HEK293 (cell line): ENCODE results near the gene RPGRIP1L.

ENCODE experiments used
- CTCF ChIA-PET: fragments of 350-600 bp; formaldehyde crosslinking; extraction: SDS; loops from one replicate; lab custom pipeline; 2021; ENCODE audit warnings: antibody characterized with exemption; lab: Yijun Ruan, JAX
- POLR2A ChIA-PET: fragments of 300-600 bp; formaldehyde crosslinking; extraction: SDS; loops from one replicate; lab custom pipeline; 2020; ENCODE audit warnings: antibody characterized with exemption, inconsistent platforms; lab: Yijun Ruan, JAX
- H3K27ac ChIP-seq: fragments of 200-500 bp; sonication (Bioruptor generic); 2 replicates; pipeline ENCODE4 v1.5.1; 2014; ENCODE audit warnings: low read depth, low read length, control low read depth, inconsistent platforms; ENCODE audit errors: extremely low read depth
- H3K36me3 ChIP-seq, 2 experiments: fragments of 200-500 bp in 1 of 2; sonication (Bioruptor generic) in 1 of 2; 1 replicate in 1 of 2; 2 replicates in 1 of 2; pipeline ENCODE4 v1.5.1; 2014 to 2017; ENCODE audit warnings: inconsistent platforms in 2 of 2, low read length in 2 of 2; ENCODE audit not compliant: control insufficient read depth in 2 of 2, insufficient read depth in 1 of 2
- H3K4me1 ChIP-seq: fragments of 200-500 bp; sonication (Bioruptor generic); 2 replicates; pipeline ENCODE4 v1.5.1; 2014; ENCODE audit warnings: mild to moderate bottlenecking, low read length, inconsistent platforms; ENCODE audit not compliant: control insufficient read depth, insufficient read depth
- H3K4me3 ChIP-seq: 2 replicates; pipeline ENCODE4 v1.5.1; 2011; ENCODE audit warnings: low read depth, mild to moderate bottlenecking, control low read depth, low read length, moderate library complexity
- H3K9me3 ChIP-seq: fragments of 200-500 bp; sonication (Bioruptor generic); 2 replicates; pipeline ENCODE4 v1.5.1; 2014; ENCODE audit warnings: low read depth, low read length, inconsistent platforms; ENCODE audit not compliant: control insufficient read depth, insufficient read depth
- BCL11A ChIP-seq: fragments of 450-650 bp; formaldehyde crosslinking; IDR thresholded peaks from 2 replicates; pipeline ENCODE4 v1.5.1; 2016; ENCODE audit warnings: low read depth, missing biosample characterization, missing genetic modification characterization
- KLF17 ChIP-seq: fragments of 450-650 bp; formaldehyde crosslinking; IDR thresholded peaks from 2 replicates; pipeline ENCODE4 v1.5.1; 2016; ENCODE audit warnings: missing biosample characterization, missing genetic modification characterization
- OSR2 ChIP-seq: fragments of 450-650 bp; formaldehyde crosslinking; IDR thresholded peaks from 2 replicates; pipeline ENCODE4 v1.5.1; 2016; ENCODE audit warnings: missing biosample characterization, missing genetic modification characterization
- SALL2 ChIP-seq: fragments of 450-650 bp; formaldehyde crosslinking; IDR thresholded peaks from 2 replicates; pipeline ENCODE4 v1.5.0; 2017; ENCODE audit warnings: missing biosample characterization, mild to moderate bottlenecking, missing genetic modification characterization, borderline replicate concordance
- WT1 ChIP-seq: fragments of 450-650 bp; formaldehyde crosslinking; IDR thresholded peaks from 2 replicates; pipeline ENCODE4 v1.5.1; 2016; ENCODE audit warnings: missing biosample characterization, missing genetic modification characterization
- ZBTB26 ChIP-seq: fragments of 450-650 bp; formaldehyde crosslinking; optimal IDR thresholded peaks from 2 replicates; pipeline ENCODE3; 2016; ENCODE audit warnings: missing biosample characterization, mild to moderate bottlenecking, missing genetic modification characterization
- ZBTB48 ChIP-seq: fragments of 450-650 bp; formaldehyde crosslinking; IDR thresholded peaks from 2 replicates; pipeline ENCODE4 v1.5.1; 2016; ENCODE audit warnings: missing biosample characterization, missing genetic modification characterization
- ZEB2 ChIP-seq: fragments of 450-650 bp; formaldehyde crosslinking; IDR thresholded peaks from 2 replicates; pipeline ENCODE4 v1.5.1; 2016; ENCODE audit warnings: missing biosample characterization, missing genetic modification characterization
- ZNF10 ChIP-seq: fragments of 450-650 bp; formaldehyde crosslinking; IDR thresholded peaks from 2 replicates; pipeline ENCODE4 v1.5.1; 2017; ENCODE audit warnings: missing biosample characterization, missing genetic modification characterization
- ZNF211 ChIP-seq: fragments of 450-650 bp; formaldehyde crosslinking; IDR thresholded peaks from 2 replicates; pipeline ENCODE4 v1.5.1; 2016; ENCODE audit warnings: low read depth, missing biosample characterization, missing genetic modification characterization
- ZNF23 ChIP-seq: fragments of 450-650 bp; formaldehyde crosslinking; IDR thresholded peaks from 2 replicates; pipeline ENCODE4 v1.5.1; 2016; ENCODE audit warnings: missing biosample characterization, missing genetic modification characterization, borderline replicate concordance
- ZNF266 ChIP-seq: fragments of 450-650 bp; formaldehyde crosslinking; IDR thresholded peaks from 2 replicates; pipeline ENCODE4 v1.5.1; 2016; ENCODE audit warnings: missing biosample characterization, missing genetic modification characterization, low read depth
- ZNF280C ChIP-seq: fragments of 450-650 bp; formaldehyde crosslinking; IDR thresholded peaks from 2 replicates; pipeline ENCODE4 v1.5.1; 2016; ENCODE audit warnings: missing biosample characterization, missing genetic modification characterization
- ZNF292 ChIP-seq: fragments of 450-650 bp; formaldehyde crosslinking; IDR thresholded peaks from 2 replicates; pipeline ENCODE4 v1.5.1; 2016; ENCODE audit warnings: low read depth, missing biosample characterization, missing genetic modification characterization, borderline replicate concordance
- ZNF391 ChIP-seq: fragments of 450-650 bp; formaldehyde crosslinking; IDR thresholded peaks from 2 replicates; pipeline ENCODE4 v1.5.1; 2016; ENCODE audit warnings: low read depth, missing biosample characterization, missing genetic modification characterization, borderline replicate concordance
- ZNF529 ChIP-seq: fragments of 450-650 bp; formaldehyde crosslinking; IDR thresholded peaks from 2 replicates; pipeline ENCODE4 v1.5.1; 2017; ENCODE audit warnings: missing genetic modification characterization, missing biosample characterization; ENCODE audit not compliant: insufficient replicate concordance
- ZNF548 ChIP-seq: fragments of 450-650 bp; formaldehyde crosslinking; IDR thresholded peaks from 2 replicates; pipeline ENCODE4 v1.5.1; 2016; ENCODE audit warnings: missing biosample characterization, missing genetic modification characterization
- ZNF549 ChIP-seq: fragments of 450-650 bp; IDR thresholded peaks from 2 replicates; pipeline ENCODE4 v1.5.1; 2018; ENCODE audit warnings: missing biosample characterization, missing genetic modification characterization, mild to moderate bottlenecking, inconsistent platforms, moderate library complexity
- ZNF560 ChIP-seq: fragments of 450-650 bp; formaldehyde crosslinking; IDR thresholded peaks from 2 replicates; pipeline ENCODE4 v1.5.1; 2017; ENCODE audit warnings: missing biosample characterization, missing genetic modification characterization, borderline replicate concordance
- ZNF654 ChIP-seq: fragments of 450-650 bp; formaldehyde crosslinking; IDR thresholded peaks from 2 replicates; pipeline ENCODE4 v1.5.1; 2016; ENCODE audit warnings: low read depth, missing biosample characterization, missing genetic modification characterization
- ZNF658 ChIP-seq: fragments of 450-650 bp; formaldehyde crosslinking; IDR thresholded peaks from 2 replicates; pipeline ENCODE4; 2016; ENCODE audit warnings: missing biosample characterization, missing genetic modification characterization
- ZNF670 ChIP-seq: fragments of 450-650 bp; formaldehyde crosslinking; IDR thresholded peaks from 2 replicates; pipeline ENCODE4 v1.5.1; 2016; ENCODE audit warnings: missing biosample characterization, missing genetic modification characterization, low read depth
- ZNF792 ChIP-seq: fragments of 450-650 bp; formaldehyde crosslinking; IDR thresholded peaks from 2 replicates; pipeline ENCODE4 v1.5.1; 2016; ENCODE audit warnings: missing biosample characterization, missing genetic modification characterization
- ZNF837 ChIP-seq: fragments of 450-650 bp; formaldehyde crosslinking; IDR thresholded peaks from 2 replicates; pipeline ENCODE4 v1.5.1; 2016; ENCODE audit warnings: missing biosample characterization, missing genetic modification characterization
- ZNF843 ChIP-seq: fragments of 450-650 bp; formaldehyde crosslinking; IDR thresholded peaks from 2 replicates; pipeline ENCODE4 v1.5.1; 2016; ENCODE audit warnings: missing biosample characterization, missing genetic modification characterization
- ZSCAN30 ChIP-seq: fragments of 450-650 bp; IDR thresholded peaks from 2 replicates; pipeline ENCODE4 v1.5.1; 2018; ENCODE audit warnings: missing biosample characterization, mild to moderate bottlenecking, missing genetic modification characterization, moderate library complexity
- TF ChIP-seq, protein P1 (sequence below): fragments of 450-650 bp; formaldehyde crosslinking; IDR thresholded peaks from 2 replicates; pipeline ENCODE4 v1.5.1; 2017; ENCODE audit warnings: missing biosample characterization, missing genetic modification characterization
- TF ChIP-seq, protein P2 (sequence below): fragments of 450-650 bp; IDR thresholded peaks from 2 replicates; pipeline ENCODE4 v1.5.1; 2018; ENCODE audit warnings: missing biosample characterization, mild to moderate bottlenecking, missing genetic modification characterization

The RPGRIP1L gene

DNA sequence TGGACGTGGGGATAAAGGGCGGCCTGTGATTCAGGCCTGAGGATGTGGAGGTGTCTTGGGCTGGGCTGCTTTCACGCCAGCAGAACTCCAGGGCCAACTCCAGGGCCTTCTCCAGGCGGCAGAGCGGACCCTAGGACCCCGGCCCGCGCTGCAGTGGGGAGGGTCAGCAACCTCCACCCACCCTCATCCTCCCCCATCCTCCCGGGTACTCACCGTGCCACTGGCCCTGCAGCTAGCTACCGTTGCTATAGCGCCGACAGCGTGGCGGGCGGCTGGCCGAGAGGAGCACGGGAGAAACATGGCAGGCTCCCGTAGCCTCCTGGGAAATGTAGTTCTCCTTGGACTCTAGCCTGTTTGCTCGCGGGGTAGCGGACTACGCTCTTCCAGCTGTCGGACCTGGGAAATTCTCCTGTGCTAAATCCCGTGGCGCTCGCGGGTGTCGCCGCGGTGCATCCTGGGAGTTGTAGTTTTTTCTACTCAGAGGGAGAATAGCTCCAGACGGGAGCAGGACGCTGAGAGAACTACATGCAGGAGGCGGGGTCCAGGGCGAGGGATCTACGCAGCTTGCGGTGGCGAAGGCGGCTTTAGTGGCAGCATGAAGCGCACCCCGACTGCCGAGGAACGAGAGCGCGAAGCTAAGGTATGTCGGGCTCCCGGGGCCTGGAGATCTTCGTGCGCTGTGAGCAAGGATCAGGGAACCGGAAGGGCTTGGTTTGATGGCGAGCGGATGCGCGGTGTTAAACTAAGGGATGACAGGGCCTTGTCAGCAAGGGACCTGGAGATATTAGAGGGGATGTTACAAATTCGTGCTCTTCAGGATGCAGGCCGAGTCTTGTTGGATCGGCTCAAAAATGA lies at the start of gene RPGRIP1L, which contains the start of gene FTO:
TSS of gene RPGRIP1L (minus strand) at position 270 of the 855 bp plus-strand sequence. CDS start 3,136 bp downstream, outside the sequence.
TSS of gene FTO (plus strand) at position 567 of the 855 bp plus-strand sequence.
- Histone ChIP-seq H3K4me3 (peak within 1 kb of the TSS; percentile 85), H3K4me1 (no peaks in the 10 kb centered on the region), H3K36me3 (peaks cover 0 to 35% of the 10 kb centered on the region in 2 experiments; a peak in 1 of 3 replicates), H3K9me3 (no peaks in the 10 kb centered on the region), H3K27ac (peak within 1 kb of the TSS; percentile 14; the same call in 1 of the 2 replicates)
- CTCF ChIA-PET, result interaction anchor here (0.7 to 1.5 kb wide), 4 partner anchors 25 to 701 kb away, joined by 3 to 5 read pairs (median 4); no protein-coding TSS in a partner anchor
- POLR2A ChIA-PET, result interaction anchor here (0.6 to 1.8 kb wide), 7 partner anchors 12 to 1226 kb away, joined by 3 to 5 read pairs (median 3); partner anchors contain the start of gene IRX5
- TF ChIP-seq ZNF549 (tag by site-specific recombination) (no peak), ZNF560 (no peak), ZNF23 (no peak), ZNF658 (tag by site-specific recombination) (no peak), ZNF837 (tag by site-specific recombination) (no peak), ZNF10 (tag by site-specific recombination) (no peak; the same call in 1 of the 2 replicates), ZNF654 (no peak), ZNF670 (no peak), ZNF391 (tag by site-specific recombination) (0 out of 2 replicates have a peak, but pooled peaks have one; percentile 56), ZBTB48 (tag by site-specific recombination) (peak; percentile 91), ZNF280C (tag by site-specific recombination) (no peak), WT1 (tag by site-specific recombination) (no peak; the same call in 1 of the 2 replicates), ZNF792 (tag by site-specific recombination) (no peak), BCL11A (tag by site-specific recombination) (no peak), ZNF843 (peak; percentile 12; the same call in 1 of the 2 replicates), ZNF292 (no peak), ZNF548 (no peak), ZNF211 (tag by site-specific recombination) (no peak), ZEB2 (no peak; the same call in 1 of the 2 replicates), ZSCAN30 (0 out of 2 replicates have a peak, but pooled peaks have one; percentile 50), ZNF266 (tag by site-specific recombination) (no peak), KLF17 (tag by site-specific recombination) (0 out of 2 replicates have a peak, but pooled peaks have one; percentile 11), OSR2 (tag by site-specific recombination) (peak; percentile 63), ZNF529 (no peak), SALL2 (tag by site-specific recombination) (no peak), ZBTB26 (tag by site-specific recombination) (peak; percentile 76)
- TF ChIP-seq, protein P1, sequence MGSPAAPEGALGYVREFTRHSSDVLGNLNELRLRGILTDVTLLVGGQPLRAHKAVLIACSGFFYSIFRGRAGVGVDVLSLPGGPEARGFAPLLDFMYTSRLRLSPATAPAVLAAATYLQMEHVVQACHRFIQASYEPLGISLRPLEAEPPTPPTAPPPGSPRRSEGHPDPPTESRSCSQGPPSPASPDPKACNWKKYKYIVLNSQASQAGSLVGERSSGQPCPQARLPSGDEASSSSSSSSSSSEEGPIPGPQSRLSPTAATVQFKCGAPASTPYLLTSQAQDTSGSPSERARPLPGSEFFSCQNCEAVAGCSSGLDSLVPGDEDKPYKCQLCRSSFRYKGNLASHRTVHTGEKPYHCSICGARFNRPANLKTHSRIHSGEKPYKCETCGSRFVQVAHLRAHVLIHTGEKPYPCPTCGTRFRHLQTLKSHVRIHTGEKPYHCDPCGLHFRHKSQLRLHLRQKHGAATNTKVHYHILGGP (tag by site-specific recombination), result no peak
- TF ChIP-seq, protein P2, sequence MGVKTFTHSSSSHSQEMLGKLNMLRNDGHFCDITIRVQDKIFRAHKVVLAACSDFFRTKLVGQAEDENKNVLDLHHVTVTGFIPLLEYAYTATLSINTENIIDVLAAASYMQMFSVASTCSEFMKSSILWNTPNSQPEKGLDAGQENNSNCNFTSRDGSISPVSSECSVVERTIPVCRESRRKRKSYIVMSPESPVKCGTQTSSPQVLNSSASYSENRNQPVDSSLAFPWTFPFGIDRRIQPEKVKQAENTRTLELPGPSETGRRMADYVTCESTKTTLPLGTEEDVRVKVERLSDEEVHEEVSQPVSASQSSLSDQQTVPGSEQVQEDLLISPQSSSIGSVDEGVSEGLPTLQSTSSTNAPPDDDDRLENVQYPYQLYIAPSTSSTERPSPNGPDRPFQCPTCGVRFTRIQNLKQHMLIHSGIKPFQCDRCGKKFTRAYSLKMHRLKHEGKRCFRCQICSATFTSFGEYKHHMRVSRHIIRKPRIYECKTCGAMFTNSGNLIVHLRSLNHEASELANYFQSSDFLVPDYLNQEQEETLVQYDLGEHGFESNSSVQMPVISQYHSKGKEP (tag by site-specific recombination), result no peak
